ENCODE results near the gene GSTM4.

GSTM4 gene

DNA sequence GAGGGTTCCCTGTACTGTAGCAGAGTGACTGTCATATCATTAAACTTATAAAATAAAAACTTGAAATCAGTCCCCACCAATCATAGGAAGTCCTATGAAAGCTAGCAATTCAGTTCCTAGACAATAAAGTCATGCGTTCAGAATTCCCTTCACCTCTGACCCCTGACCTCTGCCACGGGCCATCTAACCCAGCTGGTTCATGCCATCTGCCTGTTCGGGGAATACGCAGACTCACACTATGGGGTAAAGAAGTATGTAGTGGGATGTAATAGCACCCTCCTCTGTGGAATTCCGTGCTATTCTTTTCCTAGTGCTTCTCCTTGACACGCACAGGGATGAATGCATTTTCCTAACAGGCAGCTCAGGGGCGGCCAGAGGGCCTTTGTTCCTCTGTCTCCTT, 2.1 kb downstream of the GSTM4 start:
- Histone ChIP-seq H4K20me1 (ENCODE audit: insufficient read depth, low read length) (no peaks in the 10 kb centered on the region), H3K36me3 (ENCODE audit: insufficient read depth, low read length) (no peaks in the 10 kb centered on the region), H3K9me3 (ENCODE audit: insufficient read depth, low read length, severe bottlenecking) (no peaks in the 10 kb centered on the region), H2AFZ (ENCODE audit: low read depth, low read length) (no peak overlapping the region), H3K4me3 (ENCODE audit: low read depth in 1 of 2, low read length in 2 of 2) (no peak overlapping the region), H3K9ac (ENCODE audit: low read depth, low read length) (no peak overlapping the region), H3K27ac (ENCODE audit: low read length) (no peak overlapping the region), H3K4me2 (ENCODE audit: insufficient read depth, low read length) (no peak overlapping the region), H3K27me3 (ENCODE audit: insufficient read depth, low read length, poor library complexity) (peaks cover 4% of the 10 kb centered on the region), H3K4me1 (ENCODE audit: insufficient read depth, low read length) (no peaks in the 10 kb centered on the region), H3K79me2 (ENCODE audit: insufficient read depth, low read length) (no peaks in the 10 kb centered on the region)
- TF ChIP-seq, protein P1, sequence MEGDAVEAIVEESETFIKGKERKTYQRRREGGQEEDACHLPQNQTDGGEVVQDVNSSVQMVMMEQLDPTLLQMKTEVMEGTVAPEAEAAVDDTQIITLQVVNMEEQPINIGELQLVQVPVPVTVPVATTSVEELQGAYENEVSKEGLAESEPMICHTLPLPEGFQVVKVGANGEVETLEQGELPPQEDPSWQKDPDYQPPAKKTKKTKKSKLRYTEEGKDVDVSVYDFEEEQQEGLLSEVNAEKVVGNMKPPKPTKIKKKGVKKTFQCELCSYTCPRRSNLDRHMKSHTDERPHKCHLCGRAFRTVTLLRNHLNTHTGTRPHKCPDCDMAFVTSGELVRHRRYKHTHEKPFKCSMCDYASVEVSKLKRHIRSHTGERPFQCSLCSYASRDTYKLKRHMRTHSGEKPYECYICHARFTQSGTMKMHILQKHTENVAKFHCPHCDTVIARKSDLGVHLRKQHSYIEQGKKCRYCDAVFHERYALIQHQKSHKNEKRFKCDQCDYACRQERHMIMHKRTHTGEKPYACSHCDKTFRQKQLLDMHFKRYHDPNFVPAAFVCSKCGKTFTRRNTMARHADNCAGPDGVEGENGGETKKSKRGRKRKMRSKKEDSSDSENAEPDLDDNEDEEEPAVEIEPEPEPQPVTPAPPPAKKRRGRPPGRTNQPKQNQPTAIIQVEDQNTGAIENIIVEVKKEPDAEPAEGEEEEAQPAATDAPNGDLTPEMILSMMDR (IDR thresholded peaks at IDR 0.05; ENCODE audit: borderline replicate concordance, extremely low read depth, low read length, poor library complexity, severe bottlenecking) = no peak
- no peak for TF ChIP-seq EZH2 (IDR thresholded peaks at IDR 0.05; ENCODE audit: borderline replicate concordance, low read depth, low read length, severe bottlenecking)
- DNase-seq (no peak), ATAC-seq (ENCODE audit: insufficient read depth, low read depth) (no peak)

GRCh38 chr1:109658533-109659042, 2.7 kb downstream of the GSTM4 start:
- H3K9me3 ChIP-seq (ENCODE audit: insufficient read depth, low read length, severe bottlenecking) = no peaks in the 10 kb centered on the region
- H4K20me1 ChIP-seq (ENCODE audit: insufficient read depth, low read length) = no peaks in the 10 kb centered on the region
- H3K36me3 ChIP-seq (ENCODE audit: insufficient read depth, low read length) = no peaks in the 10 kb centered on the region
- H2AFZ ChIP-seq (ENCODE audit: low read depth, low read length) = no peak overlapping the region
- no peak overlapping the region for H3K27ac ChIP-seq (ENCODE audit: low read length)
- DNase-seq = no peak
- no peak overlapping the region for H3K4me2 ChIP-seq (ENCODE audit: insufficient read depth, low read length)
- no peak overlapping the region for H3K4me3 ChIP-seq (ENCODE audit: low read depth in 1 of 2, low read length in 2 of 2)
- ATAC-seq (ENCODE audit: insufficient read depth, low read depth) = no peak
- H3K27me3 ChIP-seq (ENCODE audit: insufficient read depth, low read length, poor library complexity) = peaks cover 4% of the 10 kb centered on the region
- H3K9ac ChIP-seq (ENCODE audit: low read depth, low read length) = no peak overlapping the region
- TF ChIP-seq, protein P1 (IDR thresholded peaks at IDR 0.05; ENCODE audit: borderline replicate concordance, extremely low read depth, low read length, poor library complexity, severe bottlenecking) = no peak
- TF ChIP-seq EZH2 (IDR thresholded peaks at IDR 0.05; ENCODE audit: borderline replicate concordance, low read depth, low read length, severe bottlenecking) = no peak
- H3K79me2 ChIP-seq (ENCODE audit: insufficient read depth, low read length) = no peaks in the 10 kb centered on the region
- no peaks in the 10 kb centered on the region for H3K4me1 ChIP-seq (ENCODE audit: insufficient read depth, low read length)

DNA sequence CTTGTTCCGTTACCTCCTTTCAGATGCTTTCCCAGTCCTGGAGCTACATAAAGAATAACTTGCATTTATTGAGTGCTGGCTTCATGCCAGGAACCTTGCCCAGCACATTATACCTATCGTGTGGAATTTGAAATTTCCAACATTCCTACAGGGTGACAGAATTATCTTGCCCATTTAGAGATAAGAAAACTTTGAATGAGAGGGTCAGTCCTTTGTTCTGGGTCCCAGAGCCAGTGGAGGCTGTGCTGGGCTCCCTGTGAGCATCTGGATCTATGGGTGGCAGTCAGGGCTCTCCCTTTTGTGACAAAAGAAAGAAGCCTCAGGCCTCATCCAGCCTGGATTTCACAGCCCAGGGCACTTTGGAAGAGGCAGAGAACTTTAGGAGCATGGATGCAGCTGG, 3.2 kb downstream of the GSTM4 start:
- H3K79me2 ChIP-seq (ENCODE audit: insufficient read depth, low read length) = no peaks in the 10 kb centered on the region
- no peak for DNase-seq
- H3K4me1 ChIP-seq (ENCODE audit: insufficient read depth, low read length) = no peaks in the 10 kb centered on the region
- no peak overlapping the region for H3K27ac ChIP-seq (ENCODE audit: low read length)
- no peaks in the 10 kb centered on the region for H4K20me1 ChIP-seq (ENCODE audit: insufficient read depth, low read length)
- no peaks in the 10 kb centered on the region for H3K36me3 ChIP-seq (ENCODE audit: insufficient read depth, low read length)
- H3K4me2 ChIP-seq (ENCODE audit: insufficient read depth, low read length) = no peak overlapping the region
- TF ChIP-seq EZH2 (IDR thresholded peaks at IDR 0.05; ENCODE audit: borderline replicate concordance, low read depth, low read length, severe bottlenecking) = no peak
- TF ChIP-seq, protein P1 (IDR thresholded peaks at IDR 0.05; ENCODE audit: borderline replicate concordance, extremely low read depth, low read length, poor library complexity, severe bottlenecking) = no peak
- no peak overlapping the region for H3K9ac ChIP-seq (ENCODE audit: low read depth, low read length)
- no peaks in the 10 kb centered on the region for H3K9me3 ChIP-seq (ENCODE audit: insufficient read depth, low read length, severe bottlenecking)
- H2AFZ ChIP-seq (ENCODE audit: low read depth, low read length) = no peak overlapping the region
- peaks cover 4% of the 10 kb centered on the region for H3K27me3 ChIP-seq (ENCODE audit: insufficient read depth, low read length, poor library complexity)
- no peak overlapping the region for H3K4me3 ChIP-seq (ENCODE audit: low read depth in 1 of 2, low read length in 2 of 2)
- no peak for ATAC-seq (ENCODE audit: insufficient read depth, low read depth)

Data from DND-41 (cell line).